MM.1S (cell line): ENCODE data around the gene FAM200B.

Source experiments
- CTCF ChIP-seq: fragments of 300-600 bp; sonication (generic); IDR thresholded peaks from 2 replicates; pipeline ENCODE4 v1.5.1; 2016; ENCODE audit warnings: antibody characterized with exemption, low read length, mixed read lengths
- EZH2 ChIP-seq: fragments of 300-600 bp; sonication (generic); optimal IDR thresholded peaks from 2 replicates; pipeline ENCODE3; 2017; ENCODE audit warnings: low read depth, mild to moderate bottlenecking, antibody characterized with exemption, low read length, mixed read lengths
- EZH2phosphoT487 ChIP-seq: fragments of 300-600 bp; sonication (generic); IDR thresholded peaks from 2 replicates; pipeline ENCODE4 v1.6.1; 2018; ENCODE audit warnings: antibody characterized with exemption, low read length

GRCh38 chr4:15676039-15676438 is 5.6 kb upstream of the FAM200B start:
- TF ChIP-seq CTCF, result no peak
- TF ChIP-seq EZH2, result no peak
- no peak for TF ChIP-seq EZH2phosphoT487
